GM23338 (cell line): ENCODE measurements around the gene PINK1. TPM values are rescaled to one million over a fixed set of nuclear protein-coding genes. Genes with fewer than 3 reads are reported as not detected.

Source experiments
- ATAC-seq: fragments of 200-7000 bp; cut with Tn5 transposase; 3 replicates; pipeline ENCODE4 v1.9.1; 2020
- DNase-seq: peaks from one replicate; pipeline ENCODE4 v3.0.0-alpha.2; 2015; ENCODE audit warnings: low spot score
- H2AFZ ChIP-seq: fragments of 200-600 bp; sonication (generic); 2 replicates; pipeline ENCODE4 v1.8.0; 2016; ENCODE audit warnings: antibody characterized with exemption, mild to moderate bottlenecking, moderate library complexity
- H3F3A ChIP-seq: fragments of 200-600 bp; sonication (generic); replicated peaks from 2 replicates; pipeline ENCODE4 v1.8.0; 2017; ENCODE audit warnings: antibody characterized with exemption, mixed run types, low read depth
- H3K27ac ChIP-seq: fragments of 200-600 bp; sonication (generic); 2 replicates; pipeline ENCODE4 v1.6.1; 2016; ENCODE audit warnings: low read depth
- H3K27me3 ChIP-seq: fragments of 200-600 bp; sonication (generic); 2 replicates; pipeline ENCODE4 v1.8.0; 2016; ENCODE audit warnings: mild to moderate bottlenecking, mixed run types, moderate library complexity; ENCODE audit not compliant: insufficient read depth
- H3K36me3 ChIP-seq: fragments of 200-600 bp; sonication (generic); 2 replicates; pipeline ENCODE4 v1.8.0; 2016; ENCODE audit warnings: mild to moderate bottlenecking; ENCODE audit not compliant: insufficient read depth
- H3K4me1 ChIP-seq: fragments of 200-600 bp; sonication (generic); 2 replicates; pipeline ENCODE4 v1.8.0; 2016; ENCODE audit warnings: mild to moderate bottlenecking, moderate library complexity; ENCODE audit not compliant: insufficient read depth
- H3K4me2 ChIP-seq: fragments of 200-600 bp; sonication (generic); 2 replicates; pipeline ENCODE4 v1.7.1; 2017; ENCODE audit warnings: mixed run types
- H3K4me3 ChIP-seq: fragments of 200-600 bp; sonication (generic); 2 replicates; pipeline ENCODE4 v1.6.1; 2016; ENCODE audit warnings: mixed run types
- H3K79me2 ChIP-seq: fragments of 200-600 bp; sonication (generic); replicated peaks from 2 replicates; pipeline ENCODE4 v1.8.0; 2017; ENCODE audit warnings: mild to moderate bottlenecking; ENCODE audit not compliant: insufficient read depth
- H3K9me2 ChIP-seq: fragments of 200-600 bp; sonication (generic); 2 replicates; pipeline ENCODE4 v1.8.0; 2017; ENCODE audit not compliant: insufficient read depth
- H4K20me1 ChIP-seq: fragments of 200-600 bp; sonication (generic); replicated peaks from 2 replicates; pipeline ENCODE4 v1.8.0; 2017; ENCODE audit warnings: mild to moderate bottlenecking; ENCODE audit not compliant: insufficient read depth
- H3K27ac Mint-ChIP-seq: 2 replicates; pipeline ENCODE4 v1.8.0; 2020; ENCODE audit warnings: inconsistent platforms, mild to moderate bottlenecking, moderate library complexity, mixed read lengths
- H3K27me3 Mint-ChIP-seq: 3 replicates; pipeline ENCODE4 v1.8.0; 2022; ENCODE audit warnings: low read depth, mild to moderate bottlenecking, moderate library complexity, mixed read lengths, inconsistent platforms; ENCODE audit not compliant: insufficient read depth, poor library complexity
- H3K36me3 Mint-ChIP-seq: 3 replicates; pipeline ENCODE4 v1.8.0; 2021; ENCODE audit warnings: low read depth, mild to moderate bottlenecking, inconsistent platforms, moderate library complexity, mixed read lengths
- H3K4me1 Mint-ChIP-seq: 3 replicates; pipeline ENCODE4 v1.8.0; 2020; ENCODE audit warnings: mild to moderate bottlenecking, inconsistent platforms, mixed read lengths
- H3K4me3 Mint-ChIP-seq: 3 replicates; pipeline ENCODE4 v1.8.0; 2021; ENCODE audit warnings: moderate library complexity, mild to moderate bottlenecking, inconsistent platforms, mixed read lengths
- H3K9me3 Mint-ChIP-seq: 3 replicates; pipeline ENCODE4 v1.8.0; 2020; ENCODE audit warnings: moderate library complexity, mild to moderate bottlenecking, inconsistent platforms, mixed read lengths
- CREB1 ChIP-seq: fragments of 250-450 bp; sonication (Bioruptor Pico); IDR thresholded peaks from 2 replicates; pipeline ENCODE4 v1.5.0; 2020; ENCODE audit warnings: low read depth, mild to moderate bottlenecking, moderate library complexity
- CTCF ChIP-seq, 2 experiments: fragments of 200-600 bp in 1 of 2; sonication (generic) in 1 of 2; conservative IDR thresholded peaks; 2 replicates each; pipeline versions ENCODE4 v1.5.1 to v1.6.1; 2016 to 2017; ENCODE audit warnings: antibody characterized with exemption in 2 of 2, low read depth in 2 of 2, mild to moderate bottlenecking in 2 of 2, moderate library complexity in 1 of 2
- EZH2 ChIP-seq: fragments of 200-600 bp; sonication (generic); IDR thresholded peaks from one replicate; pipeline ENCODE4 v1.8.0; 2017; ENCODE audit warnings: antibody characterized with exemption, mild to moderate bottlenecking, low read depth; ENCODE audit not compliant: unreplicated experiment
- EZH2phosphoT487 ChIP-seq: fragments of 200-600 bp; sonication (generic); IDR thresholded peaks from one replicate; pipeline ENCODE4 v1.8.1; 2018; ENCODE audit warnings: antibody characterized with exemption; ENCODE audit not compliant: unreplicated experiment
- JUNB ChIP-seq: IDR thresholded peaks from one replicate; pipeline ENCODE4 v1.6.1; 2016; ENCODE audit warnings: antibody characterized with exemption; ENCODE audit not compliant: unreplicated experiment
- NANOG ChIP-seq: IDR thresholded peaks from 2 replicates; pipeline ENCODE4 v1.6.1; 2016; ENCODE audit warnings: antibody characterized with exemption, borderline replicate concordance
- POLR2AphosphoS5 ChIP-seq: IDR thresholded peaks from 2 replicates; pipeline ENCODE4 v1.6.1; 2016; ENCODE audit warnings: antibody characterized with exemption, low read depth
- REST ChIP-seq: IDR thresholded peaks from one replicate; pipeline ENCODE4 v1.6.1; 2018; ENCODE audit warnings: antibody characterized with exemption; ENCODE audit not compliant: unreplicated experiment
- STAT1 ChIP-seq: IDR thresholded peaks from one replicate; pipeline ENCODE4 v1.6.1; 2016; ENCODE audit warnings: antibody characterized with exemption; ENCODE audit not compliant: unreplicated experiment
- ZNF114 ChIP-seq: fragments of 250-450 bp; sonication (Bioruptor Pico); IDR thresholded peaks from 2 replicates; pipeline ENCODE4 v1.5.0; 2020; ENCODE audit warnings: mild to moderate bottlenecking, moderate library complexity
- ZNF331 ChIP-seq: fragments of 250-450 bp; sonication (Bioruptor Pico); IDR thresholded peaks from 2 replicates; pipeline ENCODE4 v1.5.0; 2020; ENCODE audit warnings: low read depth, mild to moderate bottlenecking, moderate library complexity
- ZNF462 ChIP-seq: fragments of 250-450 bp; sonication (Bioruptor Pico); IDR thresholded peaks from 2 replicates; pipeline ENCODE4 v1.5.0; 2020; ENCODE audit warnings: mild to moderate bottlenecking, moderate library complexity
- polyA plus RNA-seq: library from polyadenylated mRNA; unstranded; fragments of >200 nt; fragmentation: Nextera tagmentation; extraction: Ambion mirVana; gene quantifications from 2 replicates; pipeline ENCODE4 v1.2.1, GENCODE V29; 2016
- total RNA-seq: library from RNA; depleted of rRNA; stranded (reverse); fragments of >200 nt; shearing (Covaris generic); gene quantifications from 2 replicates; pipeline ENCODE4 v1.2.3, GENCODE V29; 2014

The PINK1 gene
- total and polyA plus RNA-seq, 2 experiments from 2014 or later: 20.8 to 42.7 TPM

GRCh38 chr1:20670936-20671335 lies 37.7 kb downstream of the PINK1 start:
- H3K36me3 ChIP-seq: 0 out of 2 replicates have a peak, but pooled peaks cover 5% of the 10 kb centered on the region
- no peaks in the 10 kb centered on the region for H3K4me1 ChIP-seq
- no peak for DNase-seq
- H3K79me2 ChIP-seq: no peaks in the 10 kb centered on the region
- Mint-ChIP-seq H3K4me3 (no peak overlapping the region), H3K4me1 (no peaks in the 10 kb centered on the region), H3K27ac (no peak overlapping the region), H3K27me3 (peaks cover 6% of the 10 kb centered on the region), H3K9me3 (no peaks in the 10 kb centered on the region; the same call in 2 of the 3 replicates), H3K36me3 (peaks cover 3% of the 10 kb centered on the region; the same call in 2 of the 3 replicates)
- H3F3A ChIP-seq: no peaks in the 10 kb centered on the region
- ATAC-seq: no peak
- H2AFZ ChIP-seq: no peak overlapping the region
- no peaks in the 10 kb centered on the region for H3K27me3 ChIP-seq
- H4K20me1 ChIP-seq: no peaks in the 10 kb centered on the region
- no peak overlapping the region for H3K4me3 ChIP-seq
- no peak overlapping the region for H3K4me2 ChIP-seq
- no peak overlapping the region for H3K27ac ChIP-seq
- H3K9me2 ChIP-seq: no peaks in the 10 kb centered on the region
- TF ChIP-seq EZH2: no peak
- TF ChIP-seq CTCF (conservative IDR thresholded peaks at IDR 0.05; ENCODE audit: low read depth in 2 of 2): no peak
- no peak for TF ChIP-seq ZNF331 (CRISPR knock-in tag)
- no peak for TF ChIP-seq CREB1 (CRISPR knock-in tag)
- TF ChIP-seq EZH2phosphoT487: no peak
- no peak for TF ChIP-seq REST
- TF ChIP-seq ZNF114: no peak
- no peak for TF ChIP-seq STAT1
- no peak for TF ChIP-seq NANOG
- no peak for TF ChIP-seq ZNF462
- no peak for TF ChIP-seq POLR2AphosphoS5
- TF ChIP-seq JUNB: no peak
